H9 (cell line): Measurements from ENCODE around the gene AP1S1. TPM values are rescaled to one million over a fixed set of nuclear protein-coding genes. Genes with fewer than 3 reads are reported as not detected.

Experiments used
- DNase-seq: peaks from one replicate; pipeline ENCODE4 v3.0.0-alpha.2; 2017
- H2AFZ ChIP-seq: one replicate; pipeline ENCODE4 v1.6.1; 2013; ENCODE audit warnings: mild to moderate bottlenecking, low read length, control low read depth, moderate library complexity
- H2AK5ac ChIP-seq: 2 replicates; pipeline ENCODE4 v1.6.1; 2013; ENCODE audit warnings: low read length, control low read depth, mixed read lengths; ENCODE audit not compliant: insufficient read length
- H2BK120ac ChIP-seq: one replicate; pipeline ENCODE4 v1.6.1; 2013; ENCODE audit warnings: low read depth, mild to moderate bottlenecking, low read length, control low read depth, inconsistent platforms; ENCODE audit not compliant: poor library complexity, severe bottlenecking
- H2BK12ac ChIP-seq: 2 replicates; pipeline ENCODE4 v1.6.1; 2013; ENCODE audit warnings: low read length, control low read depth, mixed read lengths, low read depth; ENCODE audit not compliant: insufficient read length
- H2BK15ac ChIP-seq: 2 replicates; pipeline ENCODE4 v1.6.1; 2013; ENCODE audit warnings: low read depth, low read length, control low read depth
- H2BK20ac ChIP-seq: one replicate; pipeline ENCODE4 v1.6.1; 2013; ENCODE audit warnings: low read depth, mild to moderate bottlenecking, low read length, control low read depth, inconsistent platforms; ENCODE audit not compliant: poor library complexity, severe bottlenecking
- H2BK5ac ChIP-seq: 2 replicates; pipeline ENCODE4 v1.6.1; 2013; ENCODE audit warnings: low read length, control low read depth, mixed read lengths; ENCODE audit not compliant: insufficient read length
- H3K14ac ChIP-seq: 2 replicates; pipeline ENCODE4 v1.6.1; 2013; ENCODE audit warnings: low read length, control low read depth; ENCODE audit not compliant: insufficient read depth
- H3K18ac ChIP-seq: 2 replicates; pipeline ENCODE4 v1.6.1; 2013; ENCODE audit warnings: low read depth, mild to moderate bottlenecking, mixed read lengths, low read length, control low read depth; ENCODE audit not compliant: insufficient read length
- H3K23ac ChIP-seq: 2 replicates; pipeline ENCODE4 v1.6.1; 2013; ENCODE audit warnings: low read length, control low read depth, mixed read lengths, low read depth; ENCODE audit not compliant: insufficient read length
- H3K23me2 ChIP-seq: 2 replicates; pipeline ENCODE4 v1.6.1; 2013; ENCODE audit warnings: low read depth, mild to moderate bottlenecking, mixed read lengths, low read length, control low read depth; ENCODE audit not compliant: insufficient read length, poor library complexity, severe bottlenecking
- H3K27ac ChIP-seq: 2 replicates; pipeline ENCODE4 v1.5.1; 2013; ENCODE audit warnings: low read length, control low read depth, mixed read lengths, low read depth; ENCODE audit not compliant: insufficient read length
- H3K27me3 ChIP-seq: 2 replicates; pipeline ENCODE4 v1.6.1; 2013; ENCODE audit warnings: low read length, control low read depth, inconsistent platforms; ENCODE audit not compliant: insufficient read depth
- H3K4ac ChIP-seq: 2 replicates; pipeline ENCODE4 v1.6.1; 2013; ENCODE audit warnings: low read depth, mild to moderate bottlenecking, control low read depth, inconsistent platforms, low read length, moderate library complexity
- H3K4me1 ChIP-seq: 2 replicates; pipeline ENCODE4 v1.6.1; 2013; ENCODE audit warnings: low read length, control low read depth, inconsistent platforms; ENCODE audit not compliant: insufficient read depth
- H3K4me2 ChIP-seq: 2 replicates; pipeline ENCODE4 v1.6.1; 2013; ENCODE audit warnings: low read length, control low read depth, mixed read lengths; ENCODE audit not compliant: insufficient read length, insufficient read depth
- H3K56ac ChIP-seq: 2 replicates; pipeline ENCODE4 v1.6.1; 2013; ENCODE audit warnings: low read depth, mild to moderate bottlenecking, mixed read lengths, low read length, control low read depth; ENCODE audit not compliant: insufficient read length
- H3K79me1 ChIP-seq: 2 replicates; pipeline ENCODE4 v1.6.1; 2013; ENCODE audit warnings: low read depth, mild to moderate bottlenecking, moderate library complexity, low read length, control low read depth, inconsistent platforms; ENCODE audit not compliant: insufficient read depth, poor library complexity, severe bottlenecking
- H3K79me2 ChIP-seq: 2 replicates; pipeline ENCODE4 v1.6.1; 2013; ENCODE audit warnings: low read length, control low read depth, inconsistent platforms; ENCODE audit not compliant: insufficient read depth
- H3K9ac ChIP-seq: 2 replicates; pipeline ENCODE4 v1.6.1; 2013; ENCODE audit warnings: low read length, control low read depth, mixed read lengths; ENCODE audit not compliant: insufficient read length; ENCODE audit errors: extremely low read depth
- H3K9me3 ChIP-seq: one replicate; pipeline ENCODE4 v1.6.1; 2013; ENCODE audit warnings: low read depth, low read length, inconsistent platforms; ENCODE audit not compliant: control insufficient read depth
- H3T11ph ChIP-seq: one replicate; pipeline ENCODE4 v1.6.1; 2013; ENCODE audit warnings: mild to moderate bottlenecking, low read length, control low read depth, inconsistent platforms
- H4K20me1 ChIP-seq: one replicate; pipeline ENCODE4 v1.6.1; 2013; ENCODE audit not compliant: control insufficient read depth, insufficient read length, insufficient read depth
- H4K5ac ChIP-seq: 2 replicates; pipeline ENCODE4 v1.6.1; 2013; ENCODE audit warnings: low read depth, mild to moderate bottlenecking, mixed read lengths, low read length, control low read depth; ENCODE audit not compliant: insufficient read length
- H4K8ac ChIP-seq: replicated peaks from 2 replicates; pipeline ENCODE4 v1.6.1; 2013; ENCODE audit warnings: low read length, control low read depth, mixed read lengths, low read depth; ENCODE audit not compliant: insufficient read length
- H4K91ac ChIP-seq: 2 replicates; pipeline ENCODE4 v1.6.1; 2013; ENCODE audit warnings: low read depth, mild to moderate bottlenecking, moderate library complexity, mixed read lengths, low read length, control low read depth; ENCODE audit not compliant: insufficient read length
- H3K27ac Mint-ChIP-seq, 3 experiments: 2 replicates in 2 of 3; 3 replicates in 1 of 3; pipeline ENCODE4 v1.8.0; 2020 to 2021; ENCODE audit warnings: mixed read lengths in 3 of 3, mild to moderate bottlenecking in 1 of 3, moderate library complexity in 1 of 3
- H3K27me3 Mint-ChIP-seq: 2 replicates; pipeline ENCODE4 v1.8.0; 2021; ENCODE audit warnings: low read depth, mild to moderate bottlenecking, moderate library complexity, mixed read lengths
- H3K36me3 Mint-ChIP-seq, 3 experiments: 2 replicates in 2 of 3; 3 replicates in 1 of 3; pipeline ENCODE4 v1.8.0; 2020 to 2021; ENCODE audit warnings: low read depth in 3 of 3, mixed read lengths in 3 of 3; ENCODE audit not compliant: insufficient read depth in 1 of 3
- H3K4me1 Mint-ChIP-seq, 2 experiments: 2 replicates each; pipeline ENCODE4 v1.8.0; 2020; ENCODE audit warnings: mixed read lengths in 2 of 2
- H3K4me3 Mint-ChIP-seq, 2 experiments: 2 replicates in 1 of 2; 3 replicates in 1 of 2; pipeline ENCODE4 v1.8.0; 2020 to 2021; ENCODE audit warnings: mild to moderate bottlenecking in 2 of 2, mixed read lengths in 2 of 2, moderate library complexity in 1 of 2
- H3K9me3 Mint-ChIP-seq, 2 experiments: 2 replicates in 1 of 2; 3 replicates in 1 of 2; pipeline ENCODE4 v1.8.0; 2020; ENCODE audit warnings: mild to moderate bottlenecking in 2 of 2, mixed read lengths in 2 of 2, moderate library complexity in 1 of 2
- CTCF ChIP-seq: fragments of 200-600 bp; sonication (generic); conservative IDR thresholded peaks from 3 replicates; pipeline ENCODE4 v1.8.0; 2021; ENCODE audit warnings: antibody characterized with exemption, mild to moderate bottlenecking
- WGBS: extraction: QIAGEN DNeasy Blood & Tissue Kit; methylation state at CpG from one replicate; pipeline ENCODE4 v1.1.7; 2013; ENCODE audit warnings: missing lambda C conversion rate, low lambda C conversion rate, mixed read lengths; ENCODE audit not compliant: insufficient read length; ENCODE audit errors: extremely low coverage; 5-methylcytosine and 5-hydroxymethylcytosine counted together
- total RNA-seq: library from RNA; stranded (reverse); gene quantifications from 2 replicates; pipeline ENCODE4 v1.2.1, GENCODE V29; 2021

The AP1S1 gene
- total RNA-seq, 1 experiment from 2014 or later = 65.2 TPM

- Histone ChIP-seq H3K18ac (no peak overlapping the region), H3K27me3 (peaks cover 31% of the 10 kb centered on the region; the same call in 1 of the 2 replicates), H2BK12ac (no peak overlapping the region), H2BK20ac (no peak overlapping the region), H2BK5ac (no peak overlapping the region), H3K14ac (no peak overlapping the region), H3K4me1 (no peaks in the 10 kb centered on the region; the same call in 1 of the 2 replicates), H4K5ac (no peak overlapping the region), H2BK15ac (no peak overlapping the region), H3K4ac (no peak overlapping the region), H2BK120ac (no peak overlapping the region), H3K9me3 (no peaks in the 10 kb centered on the region), H3K4me2 (peak overlapping the region; percentile 91), H4K20me1 (no peaks in the 10 kb centered on the region), H3K9ac (no peak overlapping the region), H4K91ac (no peak overlapping the region), H3T11ph (no peak overlapping the region), H3K79me2 (no peaks in the 10 kb centered on the region), H2AK5ac (no peak overlapping the region), H3K27ac (no peak overlapping the region), H3K56ac (no peak overlapping the region), H3K23ac (no peak overlapping the region), H4K8ac (no peak overlapping the region), H3K79me1 (no peaks in the 10 kb centered on the region), H2AFZ (no peak overlapping the region), H3K23me2 (peaks cover 16% of the 10 kb centered on the region)
- no peak for TF ChIP-seq CTCF
- WGBS = no CpG with 5 or more reads among the region's 27 CpGs
- H3K4me1 Mint-ChIP-seq = peaks cover 18 to 22% of the 10 kb centered on the region in 2 experiments
- no peak overlapping the region for H3K27ac Mint-ChIP-seq
- H3K27me3 Mint-ChIP-seq = peaks cover 76% of the 10 kb centered on the region
- peak overlapping the region; percentile 61 to 90 for H3K4me3 Mint-ChIP-seq
- H3K9me3 Mint-ChIP-seq = peaks cover 0 to 2% of the 10 kb centered on the region in 2 experiments; a peak in 2 of 5 replicates
- no peaks in the 10 kb centered on the region for H3K36me3 Mint-ChIP-seq
- DNase-seq = no peak
These were observed 25.4 kb downstream of the AP1S1 start for GRCh38 chr7:101179713-101180112.
